Measurements from ENCODE around the gene FCGR1A.
"Not testable (repeated sequence)": the region's sequence is repeated elsewhere in the genome, so short reads cannot be mapped to it uniquely, and the experiment has no call there.

FCGR1A gene

DNA sequence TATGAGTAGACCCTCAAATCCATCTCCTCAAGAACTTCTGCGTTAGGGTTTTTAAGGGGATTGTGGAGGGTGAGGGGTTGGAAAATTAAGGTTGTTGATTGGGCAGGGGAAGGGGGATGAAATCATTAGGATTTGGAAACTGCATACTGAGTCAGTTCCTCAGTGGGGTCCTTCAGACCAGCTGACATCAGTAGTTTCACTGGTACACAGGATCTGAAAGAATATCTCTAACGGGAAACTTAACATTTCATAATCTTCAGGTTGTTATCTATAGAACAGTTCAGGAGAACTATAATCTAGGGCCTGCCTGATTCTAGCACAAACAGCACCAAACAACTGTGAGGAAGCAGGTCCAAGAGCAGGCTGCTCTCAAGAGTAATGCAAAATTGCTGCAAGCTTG is 27.2 kb upstream of the FCGR1A start:
- not testable (repeated sequence) for H3K27me3 ChIP-seq (ENCODE audit: control insufficient read depth, insufficient read depth, low read length); H3K9ac ChIP-seq (ENCODE audit: low read length); H3K4me1 ChIP-seq (ENCODE audit: control insufficient read depth, insufficient read depth, low read length); H3K4me3 ChIP-seq (ENCODE audit: low read length); H3K36me3 ChIP-seq (ENCODE audit: control insufficient read depth, insufficient read depth, low read length); H3K9me3 ChIP-seq (ENCODE audit: control insufficient read depth, low read length)

DNA sequence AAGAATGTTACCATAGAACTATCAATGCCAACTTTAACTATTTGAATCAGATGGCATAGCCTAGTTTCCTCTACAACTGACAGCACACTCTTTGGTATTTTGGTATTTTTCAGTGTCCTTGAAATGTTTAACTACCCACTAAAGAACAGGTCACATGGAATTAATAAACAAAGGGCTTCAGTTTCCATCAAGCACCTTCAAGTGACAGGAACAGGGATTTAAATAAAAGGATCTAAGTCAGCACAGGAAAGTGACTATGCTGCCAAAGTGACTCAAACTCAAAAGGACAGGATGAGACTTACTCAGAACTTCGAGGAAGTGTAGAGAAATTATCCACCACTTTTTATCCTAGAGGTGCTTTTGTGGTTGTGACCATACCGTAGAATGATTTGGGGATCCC is 20.2 kb upstream of the FCGR1A start:
- H3K4me1 ChIP-seq (ENCODE audit: control insufficient read depth, insufficient read depth, low read length); H3K27me3 ChIP-seq (ENCODE audit: control insufficient read depth, insufficient read depth, low read length); H3K9me3 ChIP-seq (ENCODE audit: control insufficient read depth, low read length); H3K9ac ChIP-seq (ENCODE audit: low read length); H3K4me3 ChIP-seq (ENCODE audit: low read length); H3K36me3 ChIP-seq (ENCODE audit: control insufficient read depth, insufficient read depth, low read length): not testable (repeated sequence)

DNA sequence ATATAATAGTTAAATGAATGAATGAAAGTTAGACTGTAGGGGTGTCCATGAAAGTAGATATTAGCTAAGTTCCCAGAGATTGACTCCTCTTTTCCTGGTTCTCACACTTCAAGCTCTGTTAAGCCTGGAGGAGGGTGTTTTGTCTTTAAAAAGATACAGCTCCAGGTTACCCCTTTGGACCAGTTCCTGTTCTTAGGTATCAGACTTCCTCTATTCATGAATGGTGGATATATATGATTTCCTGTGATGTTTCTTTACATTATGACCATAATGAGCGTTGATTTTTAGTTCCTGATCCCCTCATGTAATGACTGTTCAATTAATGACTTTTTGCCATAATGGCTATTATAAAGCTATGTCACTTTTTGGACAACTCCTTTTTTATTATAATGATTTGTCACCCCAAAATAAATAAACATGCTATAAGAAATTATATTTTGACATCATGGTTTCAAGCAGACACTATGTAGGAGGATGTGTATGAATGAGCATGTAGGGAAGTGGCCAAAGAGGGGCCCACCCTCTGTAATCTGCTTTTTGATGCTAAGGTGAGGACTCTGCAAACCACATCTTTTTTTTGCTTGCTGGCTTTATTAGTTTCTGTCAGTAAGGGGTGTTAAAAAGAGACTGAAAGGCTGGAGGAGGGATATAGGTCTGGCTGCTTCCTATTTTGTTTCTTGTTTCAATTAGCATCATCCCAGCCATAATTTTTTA is 18.2 kb upstream of the FCGR1A start:
- not testable (repeated sequence) for H3K27me3 ChIP-seq (ENCODE audit: control insufficient read depth, insufficient read depth, low read length); H3K4me1 ChIP-seq (ENCODE audit: control insufficient read depth, insufficient read depth, low read length); H3K36me3 ChIP-seq (ENCODE audit: control insufficient read depth, insufficient read depth, low read length); H3K9ac ChIP-seq (ENCODE audit: low read length); H3K4me3 ChIP-seq (ENCODE audit: low read length); H3K9me3 ChIP-seq (ENCODE audit: control insufficient read depth, low read length)

DNA sequence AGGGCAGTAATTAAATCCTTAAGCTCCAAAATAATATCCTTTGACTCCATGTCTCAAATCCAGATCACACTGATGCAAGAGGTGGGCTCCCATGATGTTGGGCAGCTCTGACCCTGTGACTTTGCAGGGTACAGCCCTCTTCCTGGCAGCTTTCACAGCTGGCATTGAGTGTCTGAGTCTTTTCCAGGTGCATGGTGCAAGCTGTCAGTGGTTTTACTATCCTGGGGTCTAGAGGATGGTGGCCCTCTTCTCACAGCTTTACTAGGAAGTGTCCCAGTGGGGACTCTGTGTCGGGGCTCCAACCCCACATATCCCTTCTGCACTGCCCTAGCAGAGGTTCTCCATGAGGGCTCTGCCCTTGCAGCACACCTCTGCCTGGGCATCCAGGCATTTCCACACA is 16.3 kb upstream of the FCGR1A start:
- not testable (repeated sequence) for H3K9ac ChIP-seq (ENCODE audit: low read length); H3K27me3 ChIP-seq (ENCODE audit: control insufficient read depth, insufficient read depth, low read length); H3K4me3 ChIP-seq (ENCODE audit: low read length); H3K9me3 ChIP-seq (ENCODE audit: control insufficient read depth, low read length); H3K36me3 ChIP-seq (ENCODE audit: control insufficient read depth, insufficient read depth, low read length); H3K4me1 ChIP-seq (ENCODE audit: control insufficient read depth, insufficient read depth, low read length)

GRCh38 chr1:149769216-149769615 is 13.3 kb upstream of the FCGR1A start:
- not testable (repeated sequence) for H3K4me3 ChIP-seq (ENCODE audit: low read length); H3K9me3 ChIP-seq (ENCODE audit: control insufficient read depth, low read length); H3K4me1 ChIP-seq (ENCODE audit: control insufficient read depth, insufficient read depth, low read length); H3K27me3 ChIP-seq (ENCODE audit: control insufficient read depth, insufficient read depth, low read length); H3K9ac ChIP-seq (ENCODE audit: low read length); H3K36me3 ChIP-seq (ENCODE audit: control insufficient read depth, insufficient read depth, low read length)

DNA sequence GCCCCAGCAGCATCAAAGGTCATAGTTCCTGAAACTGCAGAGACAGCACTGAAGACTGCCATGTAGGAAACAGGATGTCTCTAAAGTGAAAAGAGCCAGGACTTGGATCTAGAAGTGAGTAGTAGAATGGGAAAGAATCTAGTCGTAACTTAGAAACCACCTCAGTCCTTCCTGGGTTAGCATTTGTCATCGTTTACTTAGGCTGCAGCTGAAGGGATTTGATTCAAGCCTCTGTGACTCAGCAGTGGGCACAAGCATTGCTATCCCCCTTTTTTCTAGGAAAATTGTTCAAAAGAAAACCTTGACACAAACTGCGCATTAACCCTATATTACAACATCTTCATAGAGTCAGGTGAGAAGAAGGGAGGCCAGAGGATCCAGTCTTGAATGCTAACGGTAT is 11.8 kb upstream of the FCGR1A start:
- H3K27me3 ChIP-seq (ENCODE audit: control insufficient read depth, insufficient read depth, low read length); H3K9ac ChIP-seq (ENCODE audit: low read length); H3K9me3 ChIP-seq (ENCODE audit: control insufficient read depth, low read length); H3K4me1 ChIP-seq (ENCODE audit: control insufficient read depth, insufficient read depth, low read length); H3K36me3 ChIP-seq (ENCODE audit: control insufficient read depth, insufficient read depth, low read length); H3K4me3 ChIP-seq (ENCODE audit: low read length): not testable (repeated sequence)

DNA sequence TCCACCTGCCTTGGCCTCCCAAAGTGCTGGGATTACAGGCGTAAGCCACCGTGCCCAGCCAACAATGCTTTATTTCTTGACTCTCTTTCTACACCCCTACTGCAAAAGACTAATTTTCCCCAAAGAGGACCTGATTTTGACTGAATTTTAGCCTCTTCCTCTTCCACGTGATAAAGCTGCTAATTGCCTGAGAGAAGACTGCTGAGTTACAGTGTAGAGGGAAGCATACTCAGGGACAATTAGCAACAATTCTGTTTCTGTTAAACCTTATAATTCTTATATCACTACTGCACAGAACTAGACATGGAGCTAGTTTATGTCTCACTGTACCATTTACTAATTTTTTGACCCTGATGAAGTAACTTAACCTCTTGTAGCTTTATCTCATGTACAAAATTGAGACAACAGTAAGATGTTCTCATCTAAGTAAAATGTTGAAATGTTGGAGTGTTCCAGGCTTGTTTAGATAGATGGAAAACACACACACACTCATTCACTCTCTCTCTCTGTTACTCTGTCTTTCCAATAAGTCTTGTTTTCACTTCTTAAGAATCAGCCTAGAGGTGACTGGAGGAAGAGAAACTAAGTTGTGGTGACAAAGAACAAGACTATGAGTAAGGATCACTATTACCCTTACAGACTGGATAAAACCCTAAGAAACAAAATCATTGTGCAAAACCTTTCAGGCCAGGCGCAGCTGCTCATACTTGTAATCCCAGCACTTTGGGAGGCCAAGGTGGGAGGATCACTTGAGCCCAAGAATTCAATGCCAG is 10.7 kb upstream of the FCGR1A start:
- H3K36me3 ChIP-seq (ENCODE audit: control insufficient read depth, insufficient read depth, low read length); H3K9me3 ChIP-seq (ENCODE audit: control insufficient read depth, low read length); H3K27me3 ChIP-seq (ENCODE audit: control insufficient read depth, insufficient read depth, low read length); H3K4me1 ChIP-seq (ENCODE audit: control insufficient read depth, insufficient read depth, low read length); H3K4me3 ChIP-seq (ENCODE audit: low read length); H3K9ac ChIP-seq (ENCODE audit: low read length): not testable (repeated sequence)

GRCh38 chr1:149775510-149776147 is 6.9 kb upstream of the FCGR1A start:
- H3K36me3 ChIP-seq (ENCODE audit: control insufficient read depth, insufficient read depth, low read length); H3K4me1 ChIP-seq (ENCODE audit: control insufficient read depth, insufficient read depth, low read length); H3K9me3 ChIP-seq (ENCODE audit: control insufficient read depth, low read length); H3K27me3 ChIP-seq (ENCODE audit: control insufficient read depth, insufficient read depth, low read length); H3K4me3 ChIP-seq (ENCODE audit: low read length); H3K9ac ChIP-seq (ENCODE audit: low read length): not testable (repeated sequence)

GRCh38 chr1:149777084-149777483 is 5.4 kb upstream of the FCGR1A start:
- H3K4me1 ChIP-seq (ENCODE audit: control insufficient read depth, insufficient read depth, low read length); H3K9ac ChIP-seq (ENCODE audit: low read length); H3K9me3 ChIP-seq (ENCODE audit: control insufficient read depth, low read length); H3K4me3 ChIP-seq (ENCODE audit: low read length); H3K27me3 ChIP-seq (ENCODE audit: control insufficient read depth, insufficient read depth, low read length); H3K36me3 ChIP-seq (ENCODE audit: control insufficient read depth, insufficient read depth, low read length): not testable (repeated sequence)

DNA sequence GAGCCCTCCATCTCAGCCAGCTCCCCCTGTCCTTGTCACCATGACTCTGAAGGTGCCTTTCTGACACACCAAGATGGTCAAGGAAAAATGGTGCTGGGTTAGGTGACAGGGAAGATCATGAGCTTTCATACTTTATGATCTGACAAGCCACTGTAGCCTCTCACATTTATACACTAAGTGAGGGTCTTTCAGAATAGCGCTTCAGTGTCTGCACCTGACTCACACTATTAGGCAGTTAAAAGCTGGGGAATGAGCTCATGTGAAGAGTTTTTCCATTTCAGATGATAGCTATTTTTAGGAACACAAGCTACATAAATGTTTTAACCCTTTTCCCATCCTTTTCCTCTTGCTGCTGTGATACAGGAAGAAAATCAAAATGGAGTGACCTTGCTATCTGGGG is 4.2 kb upstream of the FCGR1A start:
- not testable (repeated sequence) for H3K9me3 ChIP-seq (ENCODE audit: control insufficient read depth, low read length); H3K36me3 ChIP-seq (ENCODE audit: control insufficient read depth, insufficient read depth, low read length); H3K27me3 ChIP-seq (ENCODE audit: control insufficient read depth, insufficient read depth, low read length); H3K9ac ChIP-seq (ENCODE audit: low read length); H3K4me3 ChIP-seq (ENCODE audit: low read length); H3K4me1 ChIP-seq (ENCODE audit: control insufficient read depth, insufficient read depth, low read length)

GRCh38 chr1:149781413-149781984 is 995 bp upstream of the FCGR1A start:
- not testable (repeated sequence) for H3K9me3 ChIP-seq (ENCODE audit: control insufficient read depth, low read length); H3K4me3 ChIP-seq (ENCODE audit: low read length); H3K4me1 ChIP-seq (ENCODE audit: control insufficient read depth, insufficient read depth, low read length)

DNA sequence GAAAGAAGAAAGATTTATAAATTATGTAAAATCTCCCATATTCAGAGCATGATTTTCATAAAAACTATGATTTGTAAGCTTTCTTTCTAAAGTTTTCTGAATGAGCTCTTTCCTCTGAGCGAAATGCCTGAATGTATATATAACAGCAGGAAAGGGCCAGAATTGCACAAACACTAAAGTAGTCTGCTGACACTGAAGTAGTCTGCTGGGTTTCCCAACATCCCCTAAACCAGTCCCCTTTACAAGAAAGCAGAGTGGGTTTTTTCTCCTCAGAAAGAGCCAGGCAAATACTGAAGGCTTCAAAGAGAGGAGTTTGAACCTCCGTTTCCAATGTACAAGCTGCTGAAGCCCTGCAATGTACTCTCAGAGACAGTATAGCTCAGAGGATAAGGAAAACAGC is 795 bp downstream of the FCGR1A start:
- not testable (repeated sequence) for H3K4me1 ChIP-seq (ENCODE audit: control insufficient read depth, insufficient read depth, low read length); H3K27me3 ChIP-seq (ENCODE audit: control insufficient read depth, insufficient read depth, low read length)

More at GRCh38 chr1:149781413-149781984, 995 bp upstream of the FCGR1A start:
- H3K9ac ChIP-seq (ENCODE audit: low read length); H3K27me3 ChIP-seq (ENCODE audit: control insufficient read depth, insufficient read depth, low read length); H3K36me3 ChIP-seq (ENCODE audit: control insufficient read depth, insufficient read depth, low read length): not testable (repeated sequence)

More for the DNA sequence above, 795 bp downstream of the FCGR1A start:
- H3K9ac ChIP-seq (ENCODE audit: low read length); H3K9me3 ChIP-seq (ENCODE audit: control insufficient read depth, low read length); H3K36me3 ChIP-seq (ENCODE audit: control insufficient read depth, insufficient read depth, low read length); H3K4me3 ChIP-seq (ENCODE audit: low read length): not testable (repeated sequence)
